H54 (cell line): ENCODE data around the gene CCL20.

Experiments used
- DNase-seq: peaks from one replicate; pipeline ENCODE4 v3.0.0; 2011; ENCODE audit warnings: low spot score, mixed read lengths; ENCODE audit not compliant: insufficient read length
- FAIRE-seq: peaks from 3 replicates; lab custom pipeline; 2011; peaks lifted over from hg19 to GRCh38; lab: Jason Lieb, UNC
- POLR2A ChIP-seq: IDR thresholded peaks from 2 replicates; pipeline ENCODE4 v1.6.1; 2011; ENCODE audit warnings: low read depth, mild to moderate bottlenecking, low read length

Gene CCL20, protein sequence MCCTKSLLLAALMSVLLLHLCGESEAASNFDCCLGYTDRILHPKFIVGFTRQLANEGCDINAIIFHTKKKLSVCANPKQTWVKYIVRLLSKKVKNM

DNA sequence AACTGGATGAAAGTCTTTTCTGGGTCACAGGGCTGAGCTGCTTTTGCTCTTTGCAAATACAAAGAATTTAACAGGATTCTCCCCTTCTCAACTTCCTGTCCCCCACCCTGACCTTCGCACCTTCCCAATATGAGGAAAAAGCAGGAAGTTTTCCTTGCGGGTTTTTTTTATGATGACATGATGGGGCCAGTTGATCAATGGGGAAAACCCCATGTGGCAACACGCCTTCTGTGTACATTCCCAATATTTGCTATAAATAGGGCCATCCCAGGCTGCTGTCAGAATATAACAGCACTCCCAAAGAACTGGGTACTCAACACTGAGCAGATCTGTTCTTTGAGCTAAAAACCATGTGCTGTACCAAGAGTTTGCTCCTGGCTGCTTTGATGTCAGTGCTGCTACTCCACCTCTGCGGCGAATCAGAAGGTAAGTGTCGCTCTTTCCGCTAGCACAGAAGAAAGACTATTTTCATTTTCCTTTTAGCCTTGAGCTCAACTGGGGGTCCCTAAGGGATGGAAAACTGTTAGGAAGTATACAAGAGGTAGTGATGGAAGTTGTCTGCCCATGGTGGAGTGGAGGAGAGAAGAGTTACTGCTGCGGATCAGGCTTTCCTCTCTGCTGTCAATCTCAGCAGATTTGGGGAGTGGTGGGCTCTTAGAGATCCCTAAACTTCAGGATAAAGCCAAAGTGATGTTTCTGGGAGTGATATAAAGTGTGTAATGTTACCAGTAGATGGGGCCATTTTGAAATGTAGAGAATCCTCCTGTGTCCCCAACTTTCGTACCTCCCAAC is at the start of gene CCL20:
Gene CCL20, plus strand, starts transcription at position 281 of the 792 bp plus-strand sequence. Its CDS starts 70 bp downstream, at position 351.
- TF ChIP-seq POLR2A, result no peak
- no peak for DNase-seq

DNA sequence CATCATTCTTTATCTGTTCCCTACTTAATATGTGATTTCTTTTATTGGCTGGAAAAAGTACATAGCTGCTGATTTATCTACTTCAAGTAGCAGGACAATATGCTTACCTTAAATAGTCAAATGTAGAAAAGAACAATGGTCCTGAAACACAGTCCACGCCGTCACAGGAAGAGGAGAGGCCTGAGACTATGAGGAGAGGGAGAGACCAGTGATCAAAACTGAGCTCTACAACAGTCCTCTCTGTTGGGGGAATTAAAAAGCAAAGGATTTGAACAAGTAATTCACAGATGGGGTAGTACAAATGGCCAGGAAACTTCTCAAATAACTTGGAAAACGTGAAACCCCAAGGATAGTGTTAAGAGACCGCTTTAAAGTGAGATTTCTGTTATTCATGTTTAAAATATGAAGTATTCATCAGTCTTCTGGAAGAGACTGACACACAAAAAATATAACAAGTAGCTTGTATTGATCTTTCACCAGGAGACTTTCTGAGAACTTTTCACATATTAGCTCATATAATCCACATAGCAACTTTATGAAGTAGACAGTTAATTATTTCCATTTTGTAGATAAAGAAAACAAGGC is 47.8 kb upstream of the CCL20 start:
- no peak for FAIRE-seq
- no peak for TF ChIP-seq POLR2A
- DNase-seq, result no peak

More for the DNA sequence above, at the start of gene CCL20:
- no peak for FAIRE-seq

DNA sequence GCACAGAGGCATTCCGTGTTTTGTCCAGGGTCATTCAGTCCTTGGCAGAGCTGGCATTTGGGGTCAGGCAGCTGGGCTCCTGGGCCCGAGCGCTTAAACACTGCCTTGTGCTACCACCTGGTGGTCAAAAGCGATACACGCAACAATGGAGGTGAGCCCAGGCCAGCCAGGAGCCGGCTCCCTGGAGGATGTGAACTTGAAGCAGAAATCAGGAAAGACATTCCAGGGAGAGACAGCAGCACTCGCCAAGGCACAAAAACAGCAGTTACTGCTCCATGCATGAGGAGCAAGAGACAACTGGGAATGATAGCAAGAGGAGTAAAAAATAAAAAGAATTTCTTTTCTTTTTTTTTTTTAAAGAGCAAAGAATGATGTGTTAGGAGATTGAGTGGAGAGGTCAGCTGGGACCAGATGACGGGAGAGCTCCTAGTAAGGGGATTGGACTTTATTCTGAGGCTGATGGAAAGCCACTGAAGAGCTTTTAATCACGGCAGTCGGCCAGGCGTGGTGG is 47.2 kb upstream of the CCL20 start:
- DNase-seq (peak; percentile 88), FAIRE-seq (peak; percentile 93)
- no peak for TF ChIP-seq POLR2A

DNA sequence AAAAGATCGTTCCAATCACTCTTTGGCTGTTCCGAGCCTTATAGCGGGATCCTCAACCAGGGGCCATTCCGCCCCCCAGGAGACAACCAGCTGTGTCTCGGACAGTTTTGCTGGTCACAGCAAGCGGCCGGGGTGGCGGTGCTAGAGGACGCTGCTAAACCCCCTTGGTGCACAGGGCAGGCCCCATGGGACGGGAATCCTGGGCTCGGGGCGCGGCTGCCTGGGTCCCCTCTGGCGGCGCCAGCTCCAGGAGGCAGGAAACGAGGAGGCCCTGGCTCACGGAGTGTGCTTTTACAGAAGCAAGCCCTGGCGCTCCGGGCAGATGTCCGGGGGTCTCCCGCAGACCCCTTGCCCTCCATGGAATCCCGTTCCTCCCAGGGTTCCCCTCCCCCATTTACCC is 45.8 kb upstream of the CCL20 start:
- TF ChIP-seq POLR2A, result no peak
- FAIRE-seq, result no peak
- DNase-seq, result no peak

DNA sequence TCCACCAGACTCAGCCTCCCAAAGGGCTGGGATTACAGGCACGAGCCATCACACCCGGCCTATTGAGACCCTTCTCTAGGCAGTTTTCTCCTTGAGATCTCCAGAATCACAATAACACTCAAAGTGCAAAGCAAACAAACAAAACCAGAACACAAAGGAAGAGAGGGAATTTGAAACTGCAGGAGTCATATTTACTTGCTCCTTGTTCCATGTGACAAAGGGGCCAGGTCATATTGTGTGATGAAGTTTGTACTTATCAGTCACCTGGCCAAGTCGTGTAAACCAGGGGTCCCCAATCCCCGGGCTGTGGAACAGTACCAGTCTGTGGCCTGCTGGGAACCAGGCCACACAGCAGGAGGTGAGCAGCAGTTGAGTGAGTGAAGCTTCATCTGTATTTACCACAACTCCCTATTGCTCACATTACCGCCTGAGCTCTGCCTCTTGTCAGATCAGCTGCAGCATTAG is 41.4 kb upstream of the CCL20 start:
- no peak for TF ChIP-seq POLR2A
- FAIRE-seq (no peak), DNase-seq (no peak)

DNA sequence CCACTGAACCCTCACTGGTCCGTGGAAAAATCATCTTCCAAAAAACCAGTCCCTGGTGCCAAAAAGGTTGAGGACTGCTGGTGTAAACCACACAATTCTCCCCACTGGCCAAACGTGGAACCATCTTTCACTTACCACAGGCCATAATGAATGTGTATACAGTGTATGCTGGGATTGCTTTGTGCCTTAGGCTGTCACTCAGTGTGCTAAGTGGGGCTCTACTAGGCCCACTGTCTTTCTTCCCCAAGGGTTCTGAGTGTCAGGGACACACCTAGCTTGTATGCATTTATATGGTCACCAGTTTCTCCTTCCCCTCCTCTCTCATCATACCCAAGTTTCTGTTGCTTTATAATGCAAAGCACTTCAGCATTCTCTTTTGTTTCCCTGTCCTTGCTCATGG is 40.7 kb upstream of the CCL20 start:
- FAIRE-seq, result no peak
- no peak for DNase-seq
- no peak for TF ChIP-seq POLR2A

DNA sequence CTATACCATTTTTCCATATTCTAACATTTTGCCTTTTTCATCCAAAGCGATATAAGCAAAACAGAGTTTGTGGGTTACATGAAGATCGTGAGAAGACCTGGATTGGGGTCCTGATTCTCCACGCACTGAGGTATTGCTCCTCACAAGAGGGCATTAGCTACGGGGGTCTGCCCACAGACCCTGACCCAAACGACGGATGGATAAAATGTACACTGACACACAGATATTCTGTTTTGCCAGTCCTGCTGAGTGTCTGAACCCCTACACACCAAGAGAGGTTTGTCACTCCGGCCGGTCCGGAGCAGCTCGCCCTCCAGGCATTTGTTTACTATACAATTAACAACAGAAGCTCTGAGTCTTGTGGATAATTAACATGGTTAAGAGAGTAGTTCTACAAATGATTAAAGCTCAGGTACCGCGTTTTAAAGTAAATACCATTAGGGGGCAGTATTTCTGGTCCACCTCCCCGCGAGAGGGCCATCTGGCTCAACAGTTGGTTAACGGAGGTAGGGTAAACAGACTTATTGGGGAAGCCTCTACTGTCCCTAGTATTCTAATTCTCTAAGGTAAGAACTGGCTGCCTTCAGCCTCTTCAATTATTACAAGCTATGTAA is 39.5 kb upstream of the CCL20 start:
- FAIRE-seq (no peak), DNase-seq (no peak)
- no peak for TF ChIP-seq POLR2A

DNA sequence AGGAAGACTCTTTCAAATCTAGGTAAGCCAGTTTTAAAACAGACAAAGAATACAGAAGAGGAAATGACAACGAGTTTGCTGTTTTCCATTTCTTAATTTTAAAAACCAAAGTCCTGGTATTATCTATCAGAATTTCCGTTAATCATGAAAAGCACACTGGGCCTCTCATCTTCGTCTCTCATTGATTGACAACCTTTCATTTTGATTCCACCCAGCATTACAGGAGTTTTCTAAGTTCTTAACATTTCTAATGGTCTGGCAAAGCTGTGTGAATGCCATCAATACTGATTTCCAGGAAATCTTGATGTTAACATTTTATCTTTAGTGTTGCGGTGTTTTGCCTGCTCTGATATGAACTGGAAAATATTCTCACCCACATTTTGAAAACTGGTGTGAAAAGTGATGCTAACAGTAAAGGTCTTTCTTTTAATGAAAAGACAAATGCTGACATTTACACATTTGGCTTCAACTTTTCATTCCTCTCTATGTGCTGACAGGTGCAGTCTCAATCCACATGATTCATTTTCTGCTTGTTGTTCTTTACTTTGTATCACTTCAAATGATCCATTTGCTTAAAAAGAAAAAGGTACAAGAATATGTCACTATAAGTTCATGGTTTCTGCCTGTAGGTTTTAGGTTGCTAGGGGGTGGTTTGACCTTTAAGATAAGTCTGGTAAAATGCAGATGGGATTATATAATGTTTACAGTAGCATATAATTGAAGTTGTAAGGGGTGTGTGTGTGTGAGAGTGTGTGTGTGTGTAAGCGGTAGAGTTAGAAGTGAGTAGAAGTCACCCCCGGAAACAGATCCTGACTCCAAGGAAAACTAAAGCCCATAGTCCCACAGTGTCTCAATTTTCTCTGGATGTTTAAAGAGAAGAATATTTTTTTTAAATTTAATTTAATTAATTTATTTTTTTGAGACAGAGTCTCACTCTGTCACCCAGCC is 38.5 kb upstream of the CCL20 start:
- no peak for TF ChIP-seq POLR2A
- no peak for DNase-seq
- no peak for FAIRE-seq

DNA sequence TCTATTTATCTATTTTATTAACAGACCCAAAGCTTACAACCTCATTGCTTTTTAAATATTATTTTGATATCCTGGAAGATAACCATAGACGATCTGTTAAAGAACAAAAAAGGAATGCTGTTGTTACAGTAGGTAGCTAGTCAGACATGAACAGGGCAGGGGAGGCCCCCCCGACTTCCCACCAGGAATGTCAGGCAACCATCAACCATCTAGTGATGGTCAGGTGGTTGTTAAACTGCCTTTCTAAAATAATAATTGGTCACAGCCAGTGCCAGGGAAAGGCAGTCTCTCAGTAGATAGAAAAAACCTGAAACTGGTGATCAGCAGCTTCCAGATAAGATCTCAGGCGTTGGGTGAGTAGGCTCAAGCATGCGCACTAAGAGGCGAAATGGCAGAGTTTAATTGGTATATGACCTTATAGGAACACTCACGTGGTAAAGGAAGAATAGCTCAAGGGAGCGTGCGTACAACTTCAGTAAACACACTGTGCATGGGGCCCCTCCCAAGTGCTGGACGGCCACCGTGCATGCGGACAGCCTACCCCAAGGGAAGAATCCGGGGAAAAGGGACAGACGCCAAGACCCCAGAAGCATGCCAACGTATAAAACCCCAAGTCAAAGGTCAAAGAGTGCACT is 32.5 kb upstream of the CCL20 start:
- FAIRE-seq (no peak), DNase-seq (no peak)
- no peak for TF ChIP-seq POLR2A

DNA sequence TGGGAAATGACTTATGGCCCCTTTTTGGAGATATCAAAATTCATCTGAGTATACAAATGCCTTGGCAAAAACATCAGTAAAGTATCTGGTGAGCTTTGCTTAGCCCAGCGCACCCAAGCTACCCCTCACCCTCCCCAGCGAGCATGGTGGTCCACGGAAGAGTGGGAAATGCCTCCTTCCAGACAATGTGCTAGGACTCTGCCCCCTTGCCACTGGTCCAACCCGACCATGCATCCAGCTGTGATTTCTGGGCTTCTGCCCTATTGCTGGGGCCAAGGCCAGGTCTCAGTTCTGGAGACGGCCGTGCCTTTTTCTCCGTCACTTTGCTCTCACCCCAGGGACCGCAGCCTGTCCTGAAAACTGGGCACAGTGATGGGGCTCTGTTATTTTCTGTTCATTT is 31.8 kb upstream of the CCL20 start:
- TF ChIP-seq POLR2A, result no peak
- FAIRE-seq (no peak), DNase-seq (no peak)

DNA sequence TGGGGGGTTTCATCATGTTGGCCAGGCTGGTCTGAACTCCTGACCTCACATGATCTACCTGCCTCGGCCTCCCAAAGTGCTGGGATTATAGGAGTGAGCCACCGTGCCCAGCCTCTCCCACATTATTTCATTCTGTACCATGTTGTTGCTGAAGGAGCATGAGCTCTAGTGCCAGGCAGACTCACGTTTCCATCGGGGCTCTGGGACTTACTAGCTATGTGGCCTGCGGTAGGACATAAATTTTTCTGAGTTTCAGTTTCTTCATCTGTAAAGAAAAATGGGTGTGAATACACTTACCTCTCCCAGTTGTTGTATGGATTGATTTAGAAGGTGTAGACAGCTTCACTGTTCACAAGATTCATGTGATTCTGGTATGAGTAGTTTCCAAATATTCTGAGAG is 30.8 kb upstream of the CCL20 start:
- DNase-seq (no peak), FAIRE-seq (no peak)
- no peak for TF ChIP-seq POLR2A

DNA sequence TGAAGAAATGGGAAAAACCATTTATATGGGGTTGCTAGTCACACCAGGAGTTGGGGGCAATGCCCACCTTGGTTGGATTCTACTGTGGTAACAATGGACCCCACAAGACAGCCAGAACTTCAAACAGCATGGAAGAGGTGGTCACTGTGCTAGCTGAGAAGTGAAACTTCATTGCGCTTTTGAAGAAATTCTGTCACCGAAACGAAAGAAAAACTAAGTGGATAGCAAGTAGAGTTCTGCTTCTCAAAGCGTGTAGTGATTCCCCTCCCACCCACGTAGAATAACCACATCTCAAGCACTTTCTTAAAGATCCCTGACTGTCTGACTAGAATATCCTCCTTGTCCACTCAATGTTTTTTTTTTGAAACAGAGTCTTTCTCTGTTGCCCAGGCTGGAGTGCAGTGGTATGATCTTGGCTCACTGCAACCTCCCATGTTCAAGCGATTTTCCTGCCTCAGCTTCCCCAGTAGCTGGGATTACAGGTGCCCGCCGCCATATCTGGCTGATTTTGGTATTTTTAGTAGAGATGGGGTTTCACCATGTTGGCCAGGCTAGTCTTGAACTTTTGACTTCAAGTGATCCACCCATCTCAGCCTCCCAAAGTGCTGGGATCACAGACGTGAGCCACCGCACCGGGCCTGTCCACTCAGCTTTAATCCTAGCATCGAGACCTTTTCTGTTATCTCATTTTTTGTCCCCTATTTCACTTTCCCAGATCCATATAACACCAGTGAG is 30.1 kb upstream of the CCL20 start:
- DNase-seq (no peak), FAIRE-seq (no peak)
- no peak for TF ChIP-seq POLR2A
